B cell (primary cell): Measurements from ENCODE around the gene BDP1.

Experiments used
- CTCF ChIP-seq: fragments of 200-600 bp; IDR thresholded peaks from one replicate; pipeline ENCODE4 v1.8.0; 2022; ENCODE audit warnings: antibody characterized with exemption, mild to moderate bottlenecking
- EZH2 ChIP-seq: IDR thresholded peaks from 2 replicates; pipeline ENCODE4 v1.6.1; 2012; ENCODE audit warnings: borderline replicate concordance, low read depth, mild to moderate bottlenecking, moderate library complexity, low read length; ENCODE audit not compliant: insufficient read depth, poor library complexity, severe bottlenecking

GRCh38 chr5:71586941-71587765 lies 131.7 kb downstream of the BDP1 start, which contains the start of gene MCCC2:
- TF ChIP-seq EZH2 (no peak), CTCF (no peak)
